ENCODE measurements around the gene AKAP5.

AKAP5 gene

GRCh38 chr14:64447876-64448670 is 17.2 kb upstream of the AKAP5 start:
- no peak overlapping the region for H3K4me3 ChIP-seq (ENCODE audit: low read depth, low read length)
- TF ChIP-seq, protein P1, sequence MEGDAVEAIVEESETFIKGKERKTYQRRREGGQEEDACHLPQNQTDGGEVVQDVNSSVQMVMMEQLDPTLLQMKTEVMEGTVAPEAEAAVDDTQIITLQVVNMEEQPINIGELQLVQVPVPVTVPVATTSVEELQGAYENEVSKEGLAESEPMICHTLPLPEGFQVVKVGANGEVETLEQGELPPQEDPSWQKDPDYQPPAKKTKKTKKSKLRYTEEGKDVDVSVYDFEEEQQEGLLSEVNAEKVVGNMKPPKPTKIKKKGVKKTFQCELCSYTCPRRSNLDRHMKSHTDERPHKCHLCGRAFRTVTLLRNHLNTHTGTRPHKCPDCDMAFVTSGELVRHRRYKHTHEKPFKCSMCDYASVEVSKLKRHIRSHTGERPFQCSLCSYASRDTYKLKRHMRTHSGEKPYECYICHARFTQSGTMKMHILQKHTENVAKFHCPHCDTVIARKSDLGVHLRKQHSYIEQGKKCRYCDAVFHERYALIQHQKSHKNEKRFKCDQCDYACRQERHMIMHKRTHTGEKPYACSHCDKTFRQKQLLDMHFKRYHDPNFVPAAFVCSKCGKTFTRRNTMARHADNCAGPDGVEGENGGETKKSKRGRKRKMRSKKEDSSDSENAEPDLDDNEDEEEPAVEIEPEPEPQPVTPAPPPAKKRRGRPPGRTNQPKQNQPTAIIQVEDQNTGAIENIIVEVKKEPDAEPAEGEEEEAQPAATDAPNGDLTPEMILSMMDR (IDR thresholded peaks at IDR 0.05; ENCODE audit: insufficient read depth, low read length, missing control alignments): no peak
- DNase-seq (ENCODE audit: low read depth, low spot score): no peak
- ChIA-PET POLR2A (interaction anchor here (0.6 kb wide), 1 partner anchor 20 kb away, joined by 3 read pairs; no protein-coding TSS in a partner anchor), CTCF (interaction anchor here (0.7 to 5.5 kb wide), 7 partner anchors 9 to 144 kb away, joined by 3 to 23 read pairs (median 5); partner anchors contain the start of gene HSPA2)

- CTCF ChIA-PET: interaction anchor here (0.6 to 5.5 kb wide), 2 partner anchors 18 to 20 kb away, joined by 3 to 23 read pairs; no protein-coding TSS in a partner anchor
- no peak for DNase-seq (ENCODE audit: low read depth, low spot score)
- POLR2A ChIA-PET: no interaction called here
These were observed 15.0 kb upstream of the AKAP5 start for GRCh38 chr14:64450255-64450654.

DNA sequence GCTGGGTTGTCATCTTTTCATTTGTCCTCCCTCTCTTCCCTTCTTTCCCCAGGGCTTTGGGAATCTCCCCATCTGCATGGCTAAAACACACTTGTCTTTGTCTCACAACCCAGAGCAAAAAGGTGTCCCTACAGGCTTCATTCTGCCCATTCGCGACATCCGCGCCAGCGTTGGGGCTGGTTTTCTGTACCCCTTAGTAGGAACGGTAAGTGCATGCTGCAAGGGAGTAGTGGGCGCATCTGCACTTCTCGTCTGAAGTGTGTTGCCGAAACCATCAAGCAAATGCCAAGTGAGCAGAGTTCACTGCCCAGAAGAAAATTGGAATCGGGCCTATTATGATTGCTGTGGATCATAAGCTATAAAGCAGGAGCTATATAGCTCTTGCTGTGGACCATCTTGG is 10.6 kb upstream of the AKAP5 start:
- TF ChIP-seq, protein P1 (IDR thresholded peaks at IDR 0.05; ENCODE audit: insufficient read depth, low read length, missing control alignments): no peak
- DNase-seq (ENCODE audit: low read depth, low spot score): no peak
- ChIA-PET CTCF (interaction anchor here (2.1 kb wide), 1 partner anchor 111 kb away, joined by 5 read pairs; no protein-coding TSS in a partner anchor), POLR2A (no interaction called here)
- no peak overlapping the region for H3K4me3 ChIP-seq (ENCODE audit: low read depth, low read length)

More at GRCh38 chr14:64450255-64450654, 15.0 kb upstream of the AKAP5 start:
- no peak overlapping the region for H3K4me3 ChIP-seq (ENCODE audit: low read depth, low read length)
- TF ChIP-seq, protein P1 (IDR thresholded peaks at IDR 0.05; ENCODE audit: insufficient read depth, low read length, missing control alignments): no peak

- TF ChIP-seq, protein P1 (IDR thresholded peaks at IDR 0.05; ENCODE audit: insufficient read depth, low read length, missing control alignments): no peak
- no peak for DNase-seq (ENCODE audit: low read depth, low spot score)
- ChIA-PET CTCF (interaction anchor here (0.9 to 2.6 kb wide), 4 partner anchors 14 to 116 kb away, joined by 3 to 9 read pairs (median 4); no protein-coding TSS in a partner anchor), POLR2A (no interaction called here)
- H3K4me3 ChIP-seq (ENCODE audit: low read depth, low read length): no peak overlapping the region
These were observed 5.7 kb upstream of the AKAP5 start for GRCh38 chr14:64459405-64460136.

DNA sequence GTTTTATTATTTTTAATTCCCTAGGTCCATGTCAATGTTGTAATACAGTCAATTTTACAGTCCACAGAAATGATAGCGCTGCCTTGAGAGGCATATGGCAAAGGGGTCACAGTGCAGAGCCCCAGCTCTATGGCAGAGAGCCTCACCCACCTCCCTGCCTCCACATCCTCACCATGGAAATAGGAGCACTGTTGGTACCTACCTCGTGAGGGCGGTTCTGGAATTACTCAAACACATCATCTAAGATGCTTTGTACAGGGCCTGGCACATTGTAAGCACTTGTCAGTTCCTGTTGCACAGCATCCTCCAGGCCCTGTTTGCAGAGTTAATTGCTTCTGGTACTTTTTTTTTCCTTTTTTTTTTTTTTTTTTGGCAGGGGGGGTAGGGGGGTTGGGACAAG is 4.1 kb upstream of the AKAP5 start:
- ChIA-PET POLR2A (no interaction called here), CTCF (interaction anchor here (0.8 to 2.6 kb wide), 2 partner anchors 32 to 49 kb away, joined by 3 to 9 read pairs; no protein-coding TSS in a partner anchor)
- DNase-seq (ENCODE audit: low read depth, low spot score): no peak
- H3K4me3 ChIP-seq (ENCODE audit: low read depth, low read length): no peak overlapping the region
- TF ChIP-seq, protein P1 (IDR thresholded peaks at IDR 0.05; ENCODE audit: insufficient read depth, low read length, missing control alignments): no peak

Data from AG04449 (cell line).